Endothelial cell of umbilical vein (primary cell): Measurements from ENCODE around the gene SLC44A1. TPM values are rescaled to one million over a fixed set of nuclear protein-coding genes. Genes with fewer than 3 reads are reported as not detected.

Experiments
- BruUV-seq: library from RNA; stranded (reverse); fragments of 400-500 nt; replicated peaks from 2 replicates; lab custom pipeline; 2021; lab: Mats Ljungman, UMichigan
- CTCF ChIA-PET: fragments of 300-600, 350-600 bp; sonication (Branson Sonifier 250); formaldehyde crosslinking; loops from one replicate; lab custom pipeline; 2021; ENCODE audit warnings: antibody characterized with exemption, inconsistent platforms; lab: Charles Lee
- POLR2A ChIA-PET: fragments of 300-600, 350-600 bp; sonication (Branson Sonifier 250); formaldehyde crosslinking; loops from one replicate; lab custom pipeline; 2021; ENCODE audit warnings: antibody characterized with exemption, inconsistent platforms; lab: Charles Lee
- DNase-seq: peaks from one replicate; pipeline ENCODE4 v3.0.0-alpha.2; 2011; ENCODE audit warnings: low read depth, low spot score
- FAIRE-seq: peaks from 2 replicates; lab custom pipeline; 2011; peaks lifted over from hg19 to GRCh38; lab: Jason Lieb, UNC
- H2AFZ ChIP-seq: 2 replicates; pipeline ENCODE4 v1.6.0; 2012; ENCODE audit warnings: low read depth, low read length, control low read depth, inconsistent platforms
- H3K27ac ChIP-seq: 2 replicates; pipeline ENCODE4 v1.5.1; 2011; ENCODE audit warnings: low read depth, mild to moderate bottlenecking, control low read depth, low read length, moderate library complexity; ENCODE audit not compliant: insufficient read depth
- H3K27me3 ChIP-seq, 2 experiments: 2 replicates each; pipeline versions ENCODE4 v1.6.0 to v1.6.1; 2011; ENCODE audit warnings: low read length in 2 of 2, mixed read lengths in 1 of 2; ENCODE audit not compliant: control insufficient read depth in 2 of 2, insufficient read depth in 2 of 2
- H3K36me3 ChIP-seq, 2 experiments: 2 replicates in 1 of 2; 3 replicates in 1 of 2; pipeline ENCODE4 v1.5.1; 2011; ENCODE audit warnings: low read length in 2 of 2, mild to moderate bottlenecking in 1 of 2, moderate library complexity in 1 of 2; ENCODE audit not compliant: control insufficient read depth in 2 of 2, insufficient read depth in 2 of 2; ENCODE audit errors: extremely low read depth in 1 of 2
- H3K4me1 ChIP-seq: 3 replicates; pipeline ENCODE4 v1.5.1; 2011; ENCODE audit warnings: mild to moderate bottlenecking, low read length; ENCODE audit not compliant: control insufficient read depth, insufficient read depth; ENCODE audit errors: extremely low read depth
- H3K4me2 ChIP-seq: 2 replicates; pipeline ENCODE4 v1.6.1; 2011; ENCODE audit warnings: low read length, control low read depth, mixed read lengths; ENCODE audit not compliant: insufficient read depth
- H3K4me3 ChIP-seq, 3 experiments: fragments of 200-600 bp in 1 of 3; sonication (generic), shearing (Covaris generic) in 1 of 3; replicated peaks in 1 of 3; 2 replicates each; pipeline ENCODE4 v1.5.1; 2011 to 2016; ENCODE audit warnings: control low read depth in 3 of 3, low read length in 3 of 3, mild to moderate bottlenecking in 2 of 3, inconsistent platforms in 1 of 3, low read depth in 1 of 3, moderate library complexity in 1 of 3; ENCODE audit not compliant: insufficient read depth in 1 of 3
- H3K79me2 ChIP-seq: 2 replicates; pipeline ENCODE4 v1.6.0; 2012; ENCODE audit warnings: low read length, inconsistent platforms; ENCODE audit not compliant: control insufficient read depth, insufficient read depth
- H3K9ac ChIP-seq: replicated peaks from 2 replicates; pipeline ENCODE3; 2011; ENCODE audit warnings: low read length, control low read depth; ENCODE audit not compliant: insufficient read depth; ENCODE audit errors: extremely low read depth
- H3K9me1 ChIP-seq: replicated peaks from 3 replicates; pipeline ENCODE4 v1.6.0; 2011; ENCODE audit warnings: mild to moderate bottlenecking, low read length; ENCODE audit not compliant: control insufficient read depth, insufficient read depth; ENCODE audit errors: extremely low read depth
- H3K9me3 ChIP-seq: replicated peaks from 2 replicates; pipeline ENCODE4 v1.5.1; 2012; ENCODE audit warnings: low read length, inconsistent platforms; ENCODE audit not compliant: control insufficient read depth, insufficient read depth
- H4K20me1 ChIP-seq: replicated peaks from 2 replicates; pipeline ENCODE3; 2011; ENCODE audit warnings: mild to moderate bottlenecking, low read length; ENCODE audit not compliant: control insufficient read depth, insufficient read depth; ENCODE audit errors: extremely low read depth
- CTCF ChIP-seq, 2 donors: IDR thresholded peaks; 1 replicate in 1 of 2; 2 replicates in 1 of 2; pipeline ENCODE4 v1.5.1; 2011; ENCODE audit warnings: low read length in 2 of 2, mild to moderate bottlenecking in 2 of 2, moderate library complexity in 2 of 2, control low read depth in 1 of 2, inconsistent platforms in 1 of 2, low read depth in 1 of 2; ENCODE audit not compliant: insufficient read depth in 1 of 2; ENCODE audit errors: extremely low read depth in 1 of 2
- EZH2 ChIP-seq: IDR thresholded peaks from 2 replicates; pipeline ENCODE4 v1.6.1; 2012; ENCODE audit warnings: borderline replicate concordance, low read depth, mild to moderate bottlenecking, moderate library complexity, low read length, inconsistent platforms; ENCODE audit not compliant: severe bottlenecking
- FOS ChIP-seq: IDR thresholded peaks from 2 replicates; pipeline ENCODE4 v1.6.1; 2011; ENCODE audit warnings: mild to moderate bottlenecking, low read length, moderate library complexity, borderline replicate concordance; ENCODE audit not compliant: insufficient read depth
- JUN ChIP-seq: IDR thresholded peaks from 2 replicates; pipeline ENCODE4 v1.6.1; 2011; ENCODE audit warnings: borderline replicate concordance, low read depth; ENCODE audit not compliant: insufficient read length, insufficient read depth
- MAX ChIP-seq: IDR thresholded peaks from 2 replicates; pipeline ENCODE4 v1.6.1; 2011; ENCODE audit not compliant: insufficient read depth, insufficient read length
- POLR2A ChIP-seq: IDR thresholded peaks from 2 replicates; pipeline ENCODE4 v1.6.1; 2012; ENCODE audit warnings: low read depth, mild to moderate bottlenecking, control low read depth, low read length
- POLR2AphosphoS5 ChIP-seq: IDR thresholded peaks from 2 replicates; pipeline ENCODE4 v1.6.1; 2012; ENCODE audit warnings: low read depth, mild to moderate bottlenecking, control low read depth, low read length, moderate library complexity; ENCODE audit not compliant: insufficient read depth
- dilution Hi-C: fragments of 300-500 bp; cut with MboI; formaldehyde crosslinking; loops from one replicate; pipeline ENCODE4 v1.15.0; 2019; ENCODE audit warnings: low sequenced_read_pairs; ENCODE audit not compliant: extremely low pct_ligation_motif_present
- intact Hi-C: fragments of 100-400 bp; cut with micrococcal nuclease; formaldehyde crosslinking; loops from one replicate; pipeline ENCODE4 v1.10.0; 2022
- polyA plus RNA-seq, 4 experiments: library from polyadenylated mRNA; depleted of rRNA in 3 of 4; stranded (reverse) in 3 of 4; unstranded in 1 of 4; fragments of >200 nt; gene quantifications; 2 replicates each; pipeline versions ENCODE4 v1.2.1 to v1.2.3, GENCODE V29; 2011 to 2012; ENCODE audit warnings: missing spikeins in 1 of 4
- total RNA-seq: library from RNA; stranded (reverse); gene quantifications from 2 replicates; pipeline ENCODE4 v1.2.3, GENCODE V29; 2021

Gene SLC44A1
- total and polyA plus RNA-seq, 2 donors (not counting 3 experiments of a cell fraction or from before 2014, with no cell fraction given): 16.1 to 37.7 TPM

- no peak overlapping the region for H3K4me3 ChIP-seq
- no peak for TF ChIP-seq EZH2
- no peak for TF ChIP-seq POLR2AphosphoS5
- no peak for TF ChIP-seq CTCF (IDR thresholded peaks at IDR 0.05; ENCODE audit: extremely low read depth in 1 of 2, insufficient read depth in 1 of 2, low read depth in 1 of 2, low read length in 2 of 2)
- no peak for TF ChIP-seq POLR2A
- TF ChIP-seq FOS: peak; percentile 26
- TF ChIP-seq MAX: no peak
- no peak overlapping the region for H3K4me2 ChIP-seq
- H2AFZ ChIP-seq: no peak overlapping the region
- no peak for FAIRE-seq
- no peak for DNase-seq
- intact Hi-C loops: no loop called here
- no peaks in the 10 kb centered on the region for H3K27me3 ChIP-seq
- no peak overlapping the region for H3K9ac ChIP-seq
- H3K4me1 ChIP-seq: no peaks in the 10 kb centered on the region
- no TSS peak for BruUV-seq
- H3K9me3 ChIP-seq: no peaks in the 10 kb centered on the region
- no peak overlapping the region for H3K27ac ChIP-seq
- ChIA-PET POLR2A (no interaction called here), CTCF (interaction anchor here (1.0 kb wide), 1 partner anchor 134 kb away, joined by 3 read pairs; no protein-coding TSS in a partner anchor)
- H3K79me2 ChIP-seq: peaks cover 3% of the 10 kb centered on the region
- no peaks in the 10 kb centered on the region for H3K9me1 ChIP-seq
- dilution Hi-C loops: no loop called here
- no peaks in the 10 kb centered on the region for H4K20me1 ChIP-seq
- no peaks in the 10 kb centered on the region for H3K36me3 ChIP-seq
Observed at GRCh38 chr9:105280691-105281090, 36.2 kb downstream of the SLC44A1 start.

GRCh38 chr9:105281272-105281671 lies 36.8 kb downstream of the SLC44A1 start:
- dilution Hi-C loops: no loop called here
- H3K9me1 ChIP-seq: no peaks in the 10 kb centered on the region
- H4K20me1 ChIP-seq: no peaks in the 10 kb centered on the region
- TF ChIP-seq FOS (peak; percentile 44), CTCF (IDR thresholded peaks at IDR 0.05; ENCODE audit: extremely low read depth in 1 of 2, insufficient read depth in 1 of 2, low read depth in 1 of 2, low read length in 2 of 2) (no peak), EZH2 (no peak), JUN (peak; percentile 20)
- no peaks in the 10 kb centered on the region for H3K27me3 ChIP-seq
- H2AFZ ChIP-seq: no peak overlapping the region
- intact Hi-C loops: no loop called here
- no peak overlapping the region for H3K4me3 ChIP-seq
- DNase-seq: no peak
- no peaks in the 10 kb centered on the region for H3K9me3 ChIP-seq
- no peaks in the 10 kb centered on the region for H3K4me1 ChIP-seq
- CTCF ChIA-PET: no interaction called here
- FAIRE-seq: no peak
- no peak overlapping the region for H3K27ac ChIP-seq
- no peak overlapping the region for H3K9ac ChIP-seq
- H3K79me2 ChIP-seq: peaks cover 3% of the 10 kb centered on the region
- no peaks in the 10 kb centered on the region for H3K36me3 ChIP-seq
- no TSS peak for BruUV-seq
- POLR2A ChIA-PET: no interaction called here
- H3K4me2 ChIP-seq: no peak overlapping the region
